IMR-90 (cell line): ENCODE measurements around the gene ITM2C. TPM values are rescaled to one million over a fixed set of nuclear protein-coding genes. Genes with fewer than 3 reads are reported as not detected.

Source experiments
- ATAC-seq: fragments of 200-7000 bp; cut with Tn5 transposase; 2 replicates; pipeline ENCODE4 v1.9.1; 2020; ENCODE audit warnings: low read depth, mild to moderate bottlenecking, moderate library complexity
- BruUV-seq: library from RNA; stranded (reverse); fragments of 400-500 nt; replicated peaks from 2 replicates; lab custom pipeline; 2021; lab: Mats Ljungman, UMichigan
- CTCF ChIA-PET: fragments of 300-600 bp; formaldehyde crosslinking; extraction: SDS; loops from one replicate; lab custom pipeline; 2021; ENCODE audit warnings: antibody characterized with exemption; lab: Yijun Ruan, JAX
- POLR2A ChIA-PET: fragments of 300-600 bp; sonication (Branson Sonifier 250); formaldehyde crosslinking; loops from one replicate; lab custom pipeline; 2022; ENCODE audit warnings: antibody characterized with exemption; ENCODE audit not compliant: unreplicated experiment; lab: Charles Lee
- DNase-seq: peaks from one replicate; pipeline ENCODE4 v3.0.0; 2013
- H2AFZ ChIP-seq: replicated peaks from 2 replicates; pipeline ENCODE3; 2013; ENCODE audit warnings: low read length, mild to moderate bottlenecking; ENCODE audit not compliant: poor library complexity
- H2AK5ac ChIP-seq: 2 replicates; pipeline ENCODE4 v1.6.1; 2013; ENCODE audit warnings: low read depth, low read length, inconsistent platforms
- H2AK9ac ChIP-seq: replicated peaks from 2 replicates; pipeline ENCODE3; 2013; ENCODE audit warnings: mild to moderate bottlenecking, low read depth, low read length, moderate library complexity; ENCODE audit not compliant: poor library complexity
- H2BK120ac ChIP-seq: 2 replicates; pipeline ENCODE4 v1.6.1; 2013; ENCODE audit warnings: low read depth, low read length, inconsistent platforms
- H2BK15ac ChIP-seq: 3 replicates; pipeline ENCODE4 v1.6.1; 2013; ENCODE audit warnings: low read depth, low read length, inconsistent platforms
- H2BK20ac ChIP-seq: 2 replicates; pipeline ENCODE4 v1.6.1; 2013; ENCODE audit warnings: low read depth, mild to moderate bottlenecking, inconsistent platforms, low read length, moderate library complexity
- H2BK5ac ChIP-seq: 2 replicates; pipeline ENCODE4 v1.6.1; 2013; ENCODE audit warnings: mild to moderate bottlenecking, low read depth, low read length, inconsistent platforms; ENCODE audit not compliant: poor library complexity, severe bottlenecking
- H3K14ac ChIP-seq: replicated peaks from 2 replicates; pipeline ENCODE4 v1.6.1; 2013; ENCODE audit warnings: low read depth, low read length, inconsistent platforms
- H3K18ac ChIP-seq: 2 replicates; pipeline ENCODE4 v1.6.1; 2013; ENCODE audit warnings: low read depth, low read length, control low read depth
- H3K23ac ChIP-seq: 2 replicates; pipeline ENCODE4 v1.6.1; 2013; ENCODE audit warnings: low read depth, low read length, inconsistent platforms
- H3K27ac ChIP-seq: 2 replicates; pipeline ENCODE4 v1.5.1; 2013; ENCODE audit warnings: mild to moderate bottlenecking, control low read depth, low read length; ENCODE audit not compliant: insufficient read depth
- H3K27me3 ChIP-seq: 2 replicates; pipeline ENCODE4 v1.6.1; 2013; ENCODE audit warnings: low read length; ENCODE audit not compliant: control insufficient read depth, insufficient read depth
- H3K36me3 ChIP-seq: 2 replicates; pipeline ENCODE4 v1.6.1; 2013; ENCODE audit warnings: low read length, mixed read lengths; ENCODE audit not compliant: control insufficient read depth, insufficient read depth
- H3K4ac ChIP-seq: 2 replicates; pipeline ENCODE4 v1.6.1; 2013; ENCODE audit warnings: low read depth, low read length, inconsistent platforms
- H3K4me1 ChIP-seq: 2 replicates; pipeline ENCODE4 v1.6.1; 2013; ENCODE audit warnings: low read length, mixed read lengths; ENCODE audit not compliant: control insufficient read depth, insufficient read depth
- H3K4me2 ChIP-seq: 2 replicates; pipeline ENCODE4 v1.6.1; 2013; ENCODE audit warnings: low read depth, mild to moderate bottlenecking, control low read depth, low read length, moderate library complexity
- H3K4me3 ChIP-seq: 2 replicates; pipeline ENCODE4 v1.5.1; 2013; ENCODE audit warnings: low read depth, mild to moderate bottlenecking, control low read depth, low read length, moderate library complexity; ENCODE audit not compliant: insufficient read depth
- H3K56ac ChIP-seq: 2 replicates; pipeline ENCODE4 v1.6.1; 2013; ENCODE audit warnings: low read length, inconsistent platforms; ENCODE audit not compliant: insufficient read depth; ENCODE audit errors: extremely low read depth
- H3K79me1 ChIP-seq, 2 experiments: 2 replicates each; pipeline ENCODE4 v1.6.1; 2013; ENCODE audit warnings: low read length in 2 of 2, inconsistent platforms in 1 of 2, low read depth in 1 of 2
- H3K9ac ChIP-seq: 2 replicates; pipeline ENCODE4 v1.6.1; 2013; ENCODE audit warnings: low read depth, low read length, control low read depth
- H3K9me1 ChIP-seq: 2 replicates; pipeline ENCODE4 v1.6.1; 2013; ENCODE audit warnings: low read length, inconsistent platforms; ENCODE audit not compliant: insufficient read depth
- H3K9me3 ChIP-seq: 2 replicates; pipeline ENCODE4 v1.6.1; 2013; ENCODE audit warnings: low read length; ENCODE audit not compliant: control insufficient read depth, insufficient read depth
- H4K20me1 ChIP-seq: 2 replicates; pipeline ENCODE4 v1.6.1; 2013; ENCODE audit warnings: low read length, inconsistent platforms; ENCODE audit not compliant: insufficient read depth
- H4K5ac ChIP-seq: 2 replicates; pipeline ENCODE4 v1.6.1; 2013; ENCODE audit warnings: mild to moderate bottlenecking, low read depth, low read length, control low read depth
- H4K8ac ChIP-seq, 2 experiments: 2 replicates each; pipeline ENCODE4 v1.6.1; 2013; ENCODE audit warnings: low read depth in 2 of 2, low read length in 2 of 2, control low read depth in 1 of 2, inconsistent platforms in 1 of 2
- H4K91ac ChIP-seq: 2 replicates; pipeline ENCODE4 v1.6.1; 2013; ENCODE audit warnings: low read depth, low read length, inconsistent platforms; ENCODE audit not compliant: insufficient read depth
- CEBPB ChIP-seq: IDR thresholded peaks from 2 replicates; pipeline ENCODE4 v1.6.1; 2012; ENCODE audit warnings: low read depth, low read length, improper control_type of control experiment
- FOS ChIP-seq: fragments of 150-350 bp; IDR thresholded peaks from 2 replicates; pipeline ENCODE4 v1.6.1; 2016; ENCODE audit warnings: low read depth, low read length
- MAFK ChIP-seq: IDR thresholded peaks from 2 replicates; pipeline ENCODE4 v1.6.1; 2012; ENCODE audit warnings: low read depth, low read length, improper control_type of control experiment
- MXI1 ChIP-seq: IDR thresholded peaks from 2 replicates; pipeline ENCODE4 v1.6.1; 2012; ENCODE audit warnings: low read depth, mild to moderate bottlenecking, low read length, moderate library complexity, borderline replicate concordance
- NFE2L2 ChIP-seq: fragments of 150-350 bp; IDR thresholded peaks from 2 replicates; pipeline ENCODE4 v1.6.1; 2016; ENCODE audit warnings: low read depth, mild to moderate bottlenecking, low read length
- RFX5 ChIP-seq: IDR thresholded peaks from 2 replicates; pipeline ENCODE4 v1.8.0; 2012; ENCODE audit warnings: low read depth, mild to moderate bottlenecking, low read length, moderate library complexity
- SMC3 ChIP-seq: fragments of 150-350 bp; IDR thresholded peaks from 2 replicates; pipeline ENCODE4 v1.6.1; 2016; ENCODE audit warnings: low read depth, mild to moderate bottlenecking, antibody characterized with exemption, low read length, moderate library complexity
- WGBS, 2 experiments: methylation state at CpG; one replicate each; pipeline versions ENCODE4 v1.1.5 to v1.1.7; 2013; ENCODE audit warnings: missing lambda C conversion rate in 2 of 2; ENCODE audit not compliant: insufficient read length in 1 of 2; ENCODE audit errors: extremely low coverage in 2 of 2; 5-methylcytosine and 5-hydroxymethylcytosine counted together
- dilution Hi-C: fragments of 300-500 bp; cut with HindIII; formaldehyde crosslinking; loops from one replicate; pipeline ENCODE4 v1.14.3; 2018; ENCODE audit warnings: low sequenced_read_pairs; ENCODE audit not compliant: unreplicated experiment
- in situ Hi-C: fragments of 300-500 bp; cut with MboI; formaldehyde crosslinking; loops from 3 replicates; pipeline ENCODE4 v1.14.3; 2019; ENCODE audit warnings: low sequenced_read_pairs, inconsistent platforms, mixed read lengths
- intact Hi-C: fragments of 100-400 bp; cut with micrococcal nuclease; formaldehyde crosslinking; loops from 2 replicates; pipeline ENCODE4 v1.10.0; 2022
- polyA plus RNA-seq, 3 experiments: library from polyadenylated mRNA; depleted of rRNA; stranded (reverse); fragments of >200 nt; gene quantifications; 2 replicates each; pipeline ENCODE4 v1.2.3, GENCODE V29; 2012; ENCODE audit warnings: low replicate concordance in 1 of 3
- total RNA-seq: library from RNA; depleted of rRNA; stranded (reverse); fragments of >200 nt; gene quantifications from 2 replicates; pipeline ENCODE4 v1.2.3, GENCODE V29; 2012

ITM2C gene
- total and polyA plus RNA-seq, 2 of the 4 experiments (the other 2 are of a cell fraction) = 46.8 to 274 TPM

DNA sequence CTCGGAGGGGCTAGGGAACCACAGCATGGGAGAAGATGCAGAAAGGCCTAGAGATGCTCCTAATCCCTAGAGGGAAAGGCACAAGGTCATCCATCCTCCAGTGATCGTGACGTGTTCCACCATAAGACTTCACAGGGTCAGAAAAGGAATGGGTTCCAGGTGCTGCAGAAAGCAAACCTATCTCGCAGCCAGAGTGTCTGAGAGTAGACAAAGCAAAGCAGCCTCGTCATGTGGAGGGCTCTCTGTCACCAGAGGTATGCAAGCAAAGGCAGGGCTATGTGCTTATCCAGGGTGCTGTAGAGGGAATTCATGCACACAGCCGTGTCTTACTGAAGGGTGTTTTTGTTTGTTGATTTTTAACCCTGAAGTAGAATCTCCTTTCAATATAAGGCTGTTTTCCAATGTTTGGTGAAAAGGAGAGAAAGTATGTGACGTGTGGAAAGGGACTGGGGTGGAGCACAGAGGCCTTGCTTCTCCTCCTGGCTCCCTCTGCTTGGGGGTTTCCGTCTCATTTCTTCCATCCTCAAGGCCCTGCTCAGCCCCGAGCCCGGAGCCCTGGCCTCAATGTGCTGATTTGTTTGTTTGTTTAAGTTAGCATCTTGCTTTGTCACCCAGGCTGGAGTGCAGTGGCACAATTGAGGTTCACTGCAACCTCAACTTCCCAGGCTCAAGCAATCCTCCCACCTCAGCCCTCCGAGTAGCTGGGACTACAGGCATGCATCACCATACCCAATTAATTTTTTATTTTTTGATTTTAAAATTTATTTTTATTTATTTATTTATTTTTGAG lies 57.3 kb downstream of the ITM2C start:
- Histone ChIP-seq H3K27ac (no peak overlapping the region), H3K4ac (no peak overlapping the region), H2BK20ac (no peak overlapping the region), H2AK5ac (no peak overlapping the region), H3K4me2 (no peak overlapping the region), H4K91ac (no peak overlapping the region), H2BK120ac (no peak overlapping the region), H3K23ac (no peak overlapping the region), H2AFZ (no peak overlapping the region), H2BK15ac (no peak overlapping the region), H3K9me1 (no peaks in the 10 kb centered on the region), H3K56ac (no peak overlapping the region), H4K8ac (no peak overlapping the region), H2AK9ac (no peak overlapping the region), H3K14ac (no peak overlapping the region), H3K9ac (no peak overlapping the region), H3K4me1 (no peaks in the 10 kb centered on the region), H3K36me3 (no peaks in the 10 kb centered on the region), H3K18ac (no peak overlapping the region), H3K9me3 (no peaks in the 10 kb centered on the region), H3K4me3 (no peak overlapping the region), H2BK5ac (no peak overlapping the region), H4K5ac (no peak overlapping the region), H4K20me1 (no peaks in the 10 kb centered on the region), H3K27me3 (peaks cover 31% of the 10 kb centered on the region), H3K79me1 (no peaks in the 10 kb centered on the region)
- intact Hi-C loops (no loop called here), dilution Hi-C loops (no loop called here), in situ Hi-C loops (no loop called here)
- BruUV-seq = no TSS peak
- DNase-seq (no peak), ATAC-seq (no peak)
- POLR2A ChIA-PET = no interaction called here
- CTCF ChIA-PET = no interaction called here
- WGBS, 2 experiments = 72% methylated on average over 2 of the region's 11 CpGs; no CpG with 5 or more reads in 1 of the 2 experiments
- no peak for TF ChIP-seq MXI1
- TF ChIP-seq RFX5 = no peak
- no peak for TF ChIP-seq FOS
- no peak for TF ChIP-seq MAFK
- TF ChIP-seq NFE2L2 = no peak
- TF ChIP-seq SMC3 = no peak
- TF ChIP-seq CEBPB = no peak
